Measurements from ENCODE around the gene LDHAL6B. TPM values are rescaled to one million over a fixed set of nuclear protein-coding genes. Genes with fewer than 3 reads are reported as not detected.

LDHAL6B gene
- total and polyA plus RNA-seq, 7 donors, result 0.06 TPM; not detected in 5

- intact Hi-C loops (cut with DNase I), result loop anchor here (10.0 kb wide), 2 partner anchors 186 to 324 kb away; partner anchors contain the start of gene RNF111 (in 1 of the 2)
- Histone ChIP-seq H3K27me3 (ENCODE audit: insufficient read depth in 3 of 3, low read length in 2 of 3) (no peaks in the 10 kb centered on the region), H3K9me3 (no peaks in the 10 kb centered on the region), H3K4me3 (no peak overlapping the region), H3K4me1 (peaks cover 6% of the 10 kb centered on the region), H3K27ac (no peak overlapping the region), H3K36me3 (ENCODE audit: insufficient read depth in 1 of 2, low read depth in 1 of 2) (peaks cover 0 to 25% of the 10 kb centered on the region in 2 donors)
- ATAC-seq, result no peak
- no peak for TF ChIP-seq CTCF (IDR thresholded peaks at IDR 0.05)
- 93 to 95% (median 94%) methylated on average over 8 of the region's 8 CpGs for WGBS, 3 donors
- DNase-seq, result no peak
Observed at GRCh38 chr15:59171067-59171397, 35.6 kb upstream of the LDHAL6B start.

- WGBS, 3 donors, result 96 to 99% (median 97%) methylated on average over 7 of the region's 7 CpGs
- Histone ChIP-seq H3K36me3 (ENCODE audit: insufficient read depth in 1 of 2, low read depth in 1 of 2) (peaks cover 0 to 30% of the 10 kb centered on the region in 2 donors), H3K27me3 (ENCODE audit: insufficient read depth in 3 of 3, low read length in 2 of 3) (no peaks in the 10 kb centered on the region), H3K27ac (no peak overlapping the region), H3K4me1 (peaks cover 6% of the 10 kb centered on the region), H3K9me3 (no peaks in the 10 kb centered on the region), H3K4me3 (no peak overlapping the region)
- intact Hi-C loops (cut with DNase I), result loop anchor here (10.0 kb wide), 2 partner anchors 188 to 322 kb away; partner anchors contain the start of gene RNF111 (in 1 of the 2)
- no peak for TF ChIP-seq CTCF (IDR thresholded peaks at IDR 0.05)
- DNase-seq, result no peak
- ATAC-seq, result no peak
Observed at GRCh38 chr15:59172289-59172901, 34.2 kb upstream of the LDHAL6B start.

GRCh38 chr15:59173194-59173593 is 33.4 kb upstream of the LDHAL6B start:
- H3K9me3 ChIP-seq, result no peaks in the 10 kb centered on the region
- no peaks in the 10 kb centered on the region for H3K27me3 ChIP-seq (ENCODE audit: insufficient read depth in 3 of 3, low read length in 2 of 3)
- ATAC-seq (no peak), DNase-seq (no peak)
- no peak overlapping the region for H3K27ac ChIP-seq
- peaks cover 6% of the 10 kb centered on the region for H3K4me1 ChIP-seq
- TF ChIP-seq CTCF (IDR thresholded peaks at IDR 0.05), result no peak
- WGBS, 3 donors, result 98 to 99% (median 99%) methylated on average over 5 of the region's 5 CpGs
- H3K36me3 ChIP-seq (ENCODE audit: insufficient read depth in 1 of 2, low read depth in 1 of 2), result peaks cover 0 to 36% of the 10 kb centered on the region in 2 donors
- intact Hi-C loops (cut with DNase I), result loop anchor here (10.0 kb wide), 2 partner anchors 188 to 322 kb away; partner anchors contain the start of gene RNF111 (in 1 of the 2)
- H3K4me3 ChIP-seq, result no peak overlapping the region

- intact Hi-C loops (cut with DNase I), result loop anchor here (10.0 kb wide), 2 partner anchors 189 to 321 kb away; partner anchors contain the start of gene RNF111 (in 1 of the 2)
- H3K36me3 ChIP-seq (ENCODE audit: insufficient read depth in 1 of 2, low read depth in 1 of 2), result peaks cover 0 to 37% of the 10 kb centered on the region in 2 donors
- no peak overlapping the region for H3K4me3 ChIP-seq
- DNase-seq, result no peak
- H3K4me1 ChIP-seq, result peaks cover 15% of the 10 kb centered on the region
- no peak overlapping the region for H3K27ac ChIP-seq
- no peak for TF ChIP-seq CTCF (IDR thresholded peaks at IDR 0.05)
- H3K27me3 ChIP-seq (ENCODE audit: insufficient read depth in 3 of 3, low read length in 2 of 3), result no peaks in the 10 kb centered on the region
- WGBS, 3 donors, result 92 to 94% (median 93%) methylated on average over 12 of the region's 12 CpGs
- H3K9me3 ChIP-seq, result no peaks in the 10 kb centered on the region
- no peak for ATAC-seq
Observed at GRCh38 chr15:59174151-59174834, 32.4 kb upstream of the LDHAL6B start.

Data from psoas muscle (tissue), 8 donors.